HL-60 (cell line): Measurements from ENCODE around the gene FBLL1.

Experiments used
- TF ChIP-seq, protein P1 (sequence below): IDR thresholded peaks from 2 replicates; pipeline ENCODE4 v1.6.1; 2012; ENCODE audit warnings: low read depth; ENCODE audit not compliant: insufficient replicate concordance
- TF ChIP-seq, protein P2 (sequence below): IDR thresholded peaks from one replicate; pipeline ENCODE4 v1.5.1; 2011; ENCODE audit warnings: low read length, control low read depth, inconsistent platforms; ENCODE audit not compliant: insufficient read depth

- TF ChIP-seq, protein P1, sequence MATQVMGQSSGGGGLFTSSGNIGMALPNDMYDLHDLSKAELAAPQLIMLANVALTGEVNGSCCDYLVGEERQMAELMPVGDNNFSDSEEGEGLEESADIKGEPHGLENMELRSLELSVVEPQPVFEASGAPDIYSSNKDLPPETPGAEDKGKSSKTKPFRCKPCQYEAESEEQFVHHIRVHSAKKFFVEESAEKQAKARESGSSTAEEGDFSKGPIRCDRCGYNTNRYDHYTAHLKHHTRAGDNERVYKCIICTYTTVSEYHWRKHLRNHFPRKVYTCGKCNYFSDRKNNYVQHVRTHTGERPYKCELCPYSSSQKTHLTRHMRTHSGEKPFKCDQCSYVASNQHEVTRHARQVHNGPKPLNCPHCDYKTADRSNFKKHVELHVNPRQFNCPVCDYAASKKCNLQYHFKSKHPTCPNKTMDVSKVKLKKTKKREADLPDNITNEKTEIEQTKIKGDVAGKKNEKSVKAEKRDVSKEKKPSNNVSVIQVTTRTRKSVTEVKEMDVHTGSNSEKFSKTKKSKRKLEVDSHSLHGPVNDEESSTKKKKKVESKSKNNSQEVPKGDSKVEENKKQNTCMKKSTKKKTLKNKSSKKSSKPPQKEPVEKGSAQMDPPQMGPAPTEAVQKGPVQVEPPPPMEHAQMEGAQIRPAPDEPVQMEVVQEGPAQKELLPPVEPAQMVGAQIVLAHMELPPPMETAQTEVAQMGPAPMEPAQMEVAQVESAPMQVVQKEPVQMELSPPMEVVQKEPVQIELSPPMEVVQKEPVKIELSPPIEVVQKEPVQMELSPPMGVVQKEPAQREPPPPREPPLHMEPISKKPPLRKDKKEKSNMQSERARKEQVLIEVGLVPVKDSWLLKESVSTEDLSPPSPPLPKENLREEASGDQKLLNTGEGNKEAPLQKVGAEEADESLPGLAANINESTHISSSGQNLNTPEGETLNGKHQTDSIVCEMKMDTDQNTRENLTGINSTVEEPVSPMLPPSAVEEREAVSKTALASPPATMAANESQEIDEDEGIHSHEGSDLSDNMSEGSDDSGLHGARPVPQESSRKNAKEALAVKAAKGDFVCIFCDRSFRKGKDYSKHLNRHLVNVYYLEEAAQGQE = no peak
- TF ChIP-seq, protein P2, sequence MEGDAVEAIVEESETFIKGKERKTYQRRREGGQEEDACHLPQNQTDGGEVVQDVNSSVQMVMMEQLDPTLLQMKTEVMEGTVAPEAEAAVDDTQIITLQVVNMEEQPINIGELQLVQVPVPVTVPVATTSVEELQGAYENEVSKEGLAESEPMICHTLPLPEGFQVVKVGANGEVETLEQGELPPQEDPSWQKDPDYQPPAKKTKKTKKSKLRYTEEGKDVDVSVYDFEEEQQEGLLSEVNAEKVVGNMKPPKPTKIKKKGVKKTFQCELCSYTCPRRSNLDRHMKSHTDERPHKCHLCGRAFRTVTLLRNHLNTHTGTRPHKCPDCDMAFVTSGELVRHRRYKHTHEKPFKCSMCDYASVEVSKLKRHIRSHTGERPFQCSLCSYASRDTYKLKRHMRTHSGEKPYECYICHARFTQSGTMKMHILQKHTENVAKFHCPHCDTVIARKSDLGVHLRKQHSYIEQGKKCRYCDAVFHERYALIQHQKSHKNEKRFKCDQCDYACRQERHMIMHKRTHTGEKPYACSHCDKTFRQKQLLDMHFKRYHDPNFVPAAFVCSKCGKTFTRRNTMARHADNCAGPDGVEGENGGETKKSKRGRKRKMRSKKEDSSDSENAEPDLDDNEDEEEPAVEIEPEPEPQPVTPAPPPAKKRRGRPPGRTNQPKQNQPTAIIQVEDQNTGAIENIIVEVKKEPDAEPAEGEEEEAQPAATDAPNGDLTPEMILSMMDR = no peak
Measured at GRCh38 chr5:168527756-168528295, 1.3 kb upstream of the FBLL1 start.
